ENCODE measurements around the gene ANKRD55.
A peak's percentile ranks its signal among the peaks of the same experiment; 100 is the strongest.
"Not testable (repeated sequence)": the region's sequence is repeated elsewhere in the genome, so short reads cannot be mapped to it uniquely, and the experiment has no call there.

Gene ANKRD55

DNA sequence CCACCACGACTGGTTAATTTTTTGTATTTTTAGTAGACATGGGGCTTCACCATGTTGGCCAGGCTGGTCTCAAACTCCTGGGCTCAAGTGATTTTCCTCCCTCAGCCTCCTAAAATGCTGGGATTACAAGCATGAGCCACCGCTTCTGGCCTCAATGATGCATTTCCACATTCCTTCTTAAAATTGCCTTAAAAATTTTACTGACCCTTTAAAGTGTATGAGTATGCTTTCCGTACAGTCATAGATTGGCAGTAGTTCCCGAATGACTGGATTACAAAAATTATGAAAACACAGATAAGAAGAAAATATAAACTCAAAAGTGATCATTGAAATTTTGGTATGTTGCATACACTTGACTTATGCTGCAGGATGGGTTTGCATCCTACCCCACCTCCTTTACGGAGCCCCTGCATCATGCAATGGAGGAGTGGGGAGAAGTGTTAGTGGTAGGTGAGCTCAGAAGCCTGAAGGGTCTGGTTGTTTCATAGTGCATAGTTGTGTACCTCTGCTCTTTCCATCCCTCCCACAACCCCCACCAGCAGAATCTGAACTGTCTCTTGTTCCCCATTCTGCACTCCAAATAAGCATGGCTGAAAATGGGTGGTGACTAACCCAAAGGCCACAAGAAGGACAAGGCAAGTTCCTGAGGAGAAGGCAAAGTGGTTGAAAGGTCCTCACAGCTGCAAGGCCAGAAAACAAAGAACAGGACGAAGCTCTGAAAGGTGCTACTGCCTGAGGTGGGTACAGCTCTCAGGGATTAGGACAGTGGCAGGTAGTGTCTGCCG lies 26.8 kb downstream of the ANKRD55 start:
- DNase-seq, result no peak

DNA sequence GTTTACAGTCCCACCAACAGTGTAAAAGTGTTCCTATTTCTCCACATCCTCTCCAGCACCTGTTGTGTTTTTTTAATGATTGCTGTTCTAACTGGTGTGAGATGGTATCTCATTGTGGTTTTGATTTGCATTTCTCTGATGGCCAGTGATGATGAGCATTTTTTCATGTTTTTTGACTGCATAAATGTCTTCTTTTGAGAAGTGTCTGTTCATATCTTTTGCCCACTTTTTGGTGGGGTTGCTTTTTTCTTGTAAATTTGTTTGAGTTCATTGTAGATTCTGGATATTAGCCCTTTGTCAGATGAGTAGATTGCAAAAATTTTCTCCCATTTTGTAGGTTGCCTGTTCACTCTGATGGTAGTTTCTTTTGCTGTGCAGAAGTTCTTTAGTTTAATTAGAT lies 29.2 kb downstream of the ANKRD55 start:
- not testable (repeated sequence) for DNase-seq

DNA sequence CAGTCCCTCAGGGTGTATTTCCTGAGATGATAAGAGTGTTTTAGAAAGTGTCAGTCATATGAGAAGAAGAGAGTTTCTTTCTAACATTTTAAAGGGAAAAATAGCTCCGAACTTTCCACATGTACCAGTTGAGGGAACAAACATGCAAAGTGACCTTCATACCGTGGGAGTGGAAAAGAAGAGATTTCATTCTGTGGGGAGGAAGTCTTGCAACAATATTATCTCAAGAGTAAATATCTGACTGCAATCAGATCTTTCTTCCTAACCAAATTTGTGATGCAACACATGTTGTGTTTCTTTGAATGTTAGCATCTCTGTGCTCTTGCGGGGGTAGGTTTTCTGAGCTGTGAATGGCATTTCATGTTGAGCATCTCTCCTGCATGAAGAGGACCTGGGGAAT lies 30.6 kb downstream of the ANKRD55 start:
- DNase-seq, result no peak

DNA sequence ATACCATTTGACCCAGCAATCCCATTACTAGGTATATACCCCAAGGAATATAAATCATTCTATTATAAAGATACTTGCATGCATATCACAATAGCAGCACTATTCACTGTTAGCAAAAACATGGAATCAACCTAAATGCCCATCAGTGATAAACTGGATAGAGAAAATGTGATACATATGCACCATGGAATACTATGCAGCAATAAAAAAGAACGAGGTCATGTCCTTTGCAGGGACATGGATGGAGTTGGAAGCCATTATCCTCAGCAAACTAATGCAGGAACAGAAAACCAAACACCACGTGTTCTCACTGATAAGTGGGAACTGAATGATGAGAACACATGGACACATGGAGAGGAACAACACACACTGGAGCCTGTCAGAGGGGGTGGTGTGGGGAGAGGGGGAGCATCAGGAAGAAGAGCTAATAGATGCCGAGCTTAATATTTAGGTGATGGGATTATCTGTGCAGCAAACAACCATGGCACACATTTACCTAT lies 31.3 kb downstream of the ANKRD55 start:
- DNase-seq, result not testable (repeated sequence)

DNA sequence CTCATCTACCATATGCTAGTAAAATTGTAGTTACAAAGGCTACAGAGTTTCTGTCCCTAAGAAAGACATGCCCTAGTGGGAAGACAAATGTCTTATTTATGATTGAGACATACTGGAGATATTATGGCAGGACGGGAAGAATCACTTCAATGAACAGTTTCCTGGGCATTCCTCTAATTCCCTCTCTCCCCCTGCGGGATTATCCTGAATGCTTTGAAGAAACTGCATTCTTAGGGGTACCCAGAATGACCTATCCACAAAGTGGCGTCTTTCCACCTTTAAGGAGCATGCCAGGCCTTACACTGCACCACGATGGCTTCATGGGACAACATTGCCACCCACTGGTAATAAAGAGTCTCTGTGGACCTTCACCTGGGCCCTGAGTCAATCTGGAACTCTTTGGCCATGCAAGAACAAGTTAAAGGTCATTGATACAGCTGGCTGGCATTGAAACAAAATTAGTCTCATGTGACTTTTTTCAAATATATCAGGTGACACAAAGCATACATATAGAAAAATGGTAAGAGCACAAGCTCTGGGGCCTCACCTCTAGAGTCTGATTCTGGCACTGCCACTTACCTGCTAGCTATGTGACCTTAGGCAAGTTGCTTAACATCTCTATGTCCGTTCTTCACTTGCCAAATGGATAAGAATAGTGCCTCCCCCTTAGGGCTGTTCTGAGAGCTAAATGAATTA lies 32.0 kb downstream of the ANKRD55 start:
- DNase-seq, result peak; percentile 83

DNA sequence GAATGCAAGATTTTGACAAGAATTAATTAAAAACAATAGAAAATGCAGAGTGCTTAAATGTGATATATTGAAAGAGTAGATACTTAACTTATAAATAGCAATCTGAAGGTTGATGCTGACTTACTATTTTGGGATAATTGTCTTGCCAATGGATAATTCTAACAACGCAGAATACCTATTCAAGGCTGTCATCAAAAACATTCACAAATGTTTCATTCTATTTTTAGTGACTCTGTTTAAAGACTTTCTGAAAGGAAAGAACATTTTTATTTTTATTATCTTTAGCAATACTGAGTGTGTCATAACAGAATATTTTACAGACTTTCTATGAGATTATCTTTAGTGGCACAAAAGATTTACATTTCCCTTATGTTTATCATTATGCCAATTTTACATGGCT lies 38.1 kb downstream of the ANKRD55 start:
- DNase-seq, result no peak

DNA sequence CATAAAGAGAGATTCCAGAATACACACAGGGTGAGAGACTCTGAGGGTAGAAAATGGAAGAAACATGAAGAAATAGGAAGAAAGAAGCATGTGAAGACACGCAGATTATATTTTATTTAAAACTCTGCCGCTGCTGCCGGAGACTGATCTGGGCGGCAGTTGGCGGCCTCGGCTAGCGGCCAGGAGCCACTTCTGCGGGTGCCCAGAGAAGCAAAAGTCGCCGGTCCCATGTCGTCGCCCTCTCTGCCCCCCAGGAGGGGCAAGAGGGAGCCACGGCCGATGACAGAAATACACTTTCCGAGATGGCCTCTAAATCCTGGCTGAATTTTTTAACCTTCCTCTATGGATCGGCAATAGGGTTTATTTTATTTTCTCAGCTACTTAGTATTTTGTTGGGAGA lies 40.9 kb downstream of the ANKRD55 start:
- no peak for DNase-seq

DNA sequence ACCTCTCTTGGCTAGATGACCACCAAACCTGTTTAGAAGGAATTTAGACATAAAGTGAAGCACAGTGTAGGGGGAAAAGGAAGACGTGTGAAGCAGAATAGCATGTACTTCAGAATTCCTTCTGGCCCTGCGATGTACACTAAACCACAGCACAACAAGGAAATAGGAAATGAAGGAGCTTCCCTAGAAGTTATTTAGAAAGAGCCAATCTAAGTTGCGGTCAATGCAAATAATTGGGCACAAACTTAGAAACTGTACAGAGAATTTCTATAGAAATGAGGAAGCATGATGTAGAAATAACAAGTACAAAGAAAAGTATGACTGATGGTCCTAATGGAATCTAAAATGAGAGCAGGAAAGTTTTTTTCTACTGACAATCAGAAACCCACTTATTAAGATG lies 41.5 kb downstream of the ANKRD55 start:
- no peak for DNase-seq

DNA sequence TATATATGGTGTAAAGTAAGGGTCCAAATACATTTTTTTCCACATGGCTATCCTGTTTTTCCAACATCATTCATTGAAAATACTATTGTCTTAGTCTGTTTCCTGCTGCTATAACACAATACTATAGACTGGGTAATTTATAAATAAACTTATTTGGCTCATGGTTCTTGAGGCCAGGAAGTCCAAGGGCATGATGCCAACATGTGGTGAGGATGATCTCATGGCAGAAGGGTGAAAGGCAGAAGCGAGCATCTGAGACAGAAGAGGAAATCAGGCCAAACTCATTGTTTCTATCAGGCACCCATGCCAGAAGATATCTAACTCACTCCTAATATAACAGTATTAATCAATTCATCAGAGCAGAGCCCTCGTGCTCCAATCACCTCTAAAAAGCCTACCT lies 42.6 kb downstream of the ANKRD55 start:
- no peak for DNase-seq

DNA sequence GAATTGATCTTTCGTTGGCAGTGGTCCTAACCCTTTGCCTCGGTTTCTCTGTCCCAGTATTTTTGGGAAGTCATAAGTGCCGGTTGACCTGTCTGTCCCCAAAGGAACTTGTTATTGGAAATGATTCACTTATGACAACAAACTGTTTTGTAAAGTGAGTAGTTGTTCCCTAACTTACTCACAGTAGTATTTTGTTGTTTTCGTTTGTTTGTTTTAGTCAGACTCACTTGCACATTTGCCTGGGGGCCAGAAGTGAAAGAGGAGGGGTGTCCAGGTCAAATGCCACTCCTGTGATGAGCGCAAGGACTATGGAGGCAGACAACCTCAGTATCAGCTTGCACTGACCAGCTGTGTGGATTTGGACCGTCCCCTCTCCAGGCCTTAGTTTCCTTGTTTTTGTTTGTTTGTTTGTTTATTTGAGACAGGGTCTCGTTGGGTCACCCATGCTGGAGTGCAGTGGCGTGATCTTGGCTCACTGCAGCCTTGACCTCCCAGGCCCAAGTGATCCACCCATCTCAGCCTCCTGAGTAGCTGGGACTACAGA lies 47.3 kb downstream of the ANKRD55 start:
- DNase-seq, result no peak

DNA sequence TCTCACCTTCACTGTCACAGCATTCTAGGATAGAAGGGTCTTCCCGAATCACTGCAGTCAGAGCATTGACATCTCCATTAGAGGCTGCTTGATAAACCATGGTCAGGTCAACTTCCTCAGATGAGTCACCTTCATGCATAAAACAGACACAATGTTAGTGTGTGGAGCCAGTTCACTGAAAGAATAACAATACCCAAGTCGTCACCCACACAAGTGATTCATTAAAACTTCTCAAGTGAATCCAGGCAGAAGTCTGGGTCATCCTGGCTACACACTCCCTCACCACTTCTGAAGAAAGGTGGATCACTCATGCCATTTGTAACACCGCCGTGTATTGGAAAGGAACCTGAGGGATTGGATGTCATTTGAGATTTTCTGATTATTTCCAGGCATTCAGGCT lies 49.6 kb downstream of the ANKRD55 start:
- no peak for DNase-seq

DNA sequence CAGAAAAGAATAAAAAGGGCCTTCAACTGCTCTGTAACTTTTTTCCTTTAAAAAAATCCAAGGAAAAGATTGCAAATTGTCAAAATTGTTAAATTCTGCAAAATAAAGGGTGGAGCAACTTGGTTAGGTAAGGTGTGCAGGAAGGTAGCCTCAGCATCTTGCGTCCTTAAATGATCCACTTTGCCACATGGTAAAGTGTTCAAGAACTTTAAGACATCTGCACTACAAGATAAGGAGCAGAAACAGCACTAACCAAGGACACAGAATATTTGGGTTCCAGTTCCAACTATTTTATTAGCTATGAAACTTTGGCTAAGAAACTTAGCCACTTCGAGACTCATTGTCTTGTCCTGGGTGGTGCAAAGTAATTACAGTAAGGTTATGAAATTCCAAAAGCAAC lies 53.7 kb downstream of the ANKRD55 start:
- no peak for DNase-seq

DNA sequence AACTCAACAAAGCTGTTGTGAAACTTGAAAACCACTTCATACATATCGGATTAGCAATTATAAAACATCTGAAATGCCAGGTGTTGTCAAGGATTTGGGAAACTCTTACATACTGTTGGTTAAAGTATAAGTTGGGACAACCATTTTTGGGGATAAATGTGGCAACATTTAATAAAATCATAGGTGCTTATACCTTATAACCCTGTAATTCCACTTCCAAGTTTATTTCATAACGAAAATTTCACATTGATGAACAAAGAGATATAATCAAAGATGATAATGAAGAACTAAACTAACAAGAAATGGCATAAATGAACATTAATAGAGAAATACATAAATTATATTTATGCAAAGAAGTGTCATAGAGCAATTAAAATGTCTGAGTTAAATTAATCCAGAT lies 54.3 kb downstream of the ANKRD55 start:
- no peak for DNase-seq

DNA sequence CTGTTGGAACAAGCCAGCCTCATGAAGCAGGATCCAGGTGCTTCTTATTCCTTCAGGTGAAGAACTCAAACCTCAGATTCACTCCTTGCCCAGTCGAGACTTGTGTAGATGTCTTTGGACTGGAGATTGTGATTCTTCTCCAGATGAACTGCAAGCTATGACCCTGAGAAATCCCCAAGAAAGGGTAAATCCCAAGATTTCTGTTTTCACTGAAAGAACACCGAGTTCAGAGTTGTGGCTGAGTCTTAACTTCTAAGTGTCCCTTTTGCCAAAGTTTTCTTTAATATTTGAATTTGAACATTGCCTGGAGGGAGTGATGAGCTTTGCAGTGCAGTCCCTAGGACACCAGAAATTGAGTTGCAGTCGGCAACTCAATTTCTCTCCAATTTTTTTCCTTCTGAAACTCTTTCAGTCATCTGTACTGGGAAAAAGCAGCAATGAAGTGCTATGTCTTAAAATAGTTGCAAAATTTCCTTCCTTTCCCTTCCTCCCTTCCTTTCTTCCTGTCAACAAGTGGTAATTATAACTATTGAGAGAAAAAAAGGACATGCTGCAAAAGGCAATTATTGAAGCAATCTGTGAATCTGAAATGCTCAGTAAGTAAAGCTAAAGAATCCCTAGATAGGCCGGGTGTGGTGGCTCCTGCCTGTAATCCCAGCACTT lies 56.1 kb downstream of the ANKRD55 start:
- DNase-seq, result no peak

DNA sequence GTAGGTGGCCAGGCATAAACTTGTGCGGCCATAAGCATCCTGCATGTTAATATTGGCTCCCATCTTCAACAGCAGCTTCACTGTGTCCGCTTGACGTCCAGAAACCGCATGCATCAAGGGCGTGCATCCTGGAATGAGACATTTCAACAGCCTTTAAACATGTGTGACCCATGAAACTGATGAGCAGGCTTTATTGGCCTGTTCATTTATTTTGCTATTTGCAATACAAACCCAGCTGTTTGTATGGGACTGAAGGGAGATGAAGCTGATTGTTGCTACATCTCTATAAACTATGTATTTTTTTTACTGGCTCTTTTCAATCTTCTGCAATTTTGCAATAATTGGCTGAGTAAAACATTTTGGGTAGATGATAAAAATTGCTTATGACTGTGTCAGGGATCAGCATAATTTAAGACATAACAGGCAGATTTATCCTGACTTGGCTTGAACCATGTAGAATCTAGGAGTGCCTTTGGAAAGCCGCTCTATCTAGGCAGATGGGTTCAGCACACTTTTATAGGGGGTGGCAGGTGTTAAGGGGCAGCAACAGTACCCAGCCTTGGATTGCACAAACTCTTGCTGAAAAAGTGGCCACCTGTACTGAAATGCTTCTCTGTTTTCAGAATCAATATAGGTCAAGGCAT lies 56.9 kb downstream of the ANKRD55 start:
- DNase-seq, result no peak

DNA sequence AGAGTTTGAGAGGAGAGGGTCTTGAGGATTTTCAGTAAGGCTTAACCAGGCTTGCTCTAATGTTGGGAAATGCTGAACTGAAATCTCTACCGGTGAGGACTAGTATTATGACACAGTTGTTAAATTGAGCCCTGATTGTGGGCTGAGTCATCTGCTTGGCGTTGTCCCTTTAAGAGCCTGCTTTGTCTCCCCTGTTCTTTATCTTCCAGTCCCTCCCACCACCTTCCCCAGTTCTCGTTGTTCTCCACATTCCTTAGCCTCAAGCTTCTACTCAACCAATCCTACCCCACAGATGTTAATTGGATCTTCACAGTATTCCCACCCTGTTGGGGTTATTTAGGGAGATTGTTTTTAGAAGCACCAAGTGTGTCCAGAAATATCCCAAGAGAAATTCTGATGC lies 57.6 kb downstream of the ANKRD55 start:
- DNase-seq, result peak; percentile 81

DNA sequence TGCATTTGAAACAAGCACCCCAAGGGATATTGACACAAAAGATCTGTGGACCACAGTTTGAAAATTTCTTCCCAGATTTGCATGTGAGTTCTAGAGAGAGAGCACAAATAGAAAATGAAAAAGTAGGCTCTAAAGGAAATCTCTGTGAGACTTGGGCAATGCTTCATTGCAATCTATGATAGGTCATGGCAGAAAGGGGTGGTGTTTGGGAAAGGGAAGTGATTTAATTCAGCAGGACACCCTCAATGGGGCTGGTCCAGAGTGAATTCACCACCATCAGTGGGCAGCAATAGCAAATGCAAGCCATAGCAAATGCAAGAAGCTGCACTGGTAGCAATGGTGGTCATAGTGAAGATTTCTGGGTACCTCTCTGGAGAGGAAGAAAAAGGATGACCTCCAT lies 58.1 kb downstream of the ANKRD55 start:
- DNase-seq, result no peak

DNA sequence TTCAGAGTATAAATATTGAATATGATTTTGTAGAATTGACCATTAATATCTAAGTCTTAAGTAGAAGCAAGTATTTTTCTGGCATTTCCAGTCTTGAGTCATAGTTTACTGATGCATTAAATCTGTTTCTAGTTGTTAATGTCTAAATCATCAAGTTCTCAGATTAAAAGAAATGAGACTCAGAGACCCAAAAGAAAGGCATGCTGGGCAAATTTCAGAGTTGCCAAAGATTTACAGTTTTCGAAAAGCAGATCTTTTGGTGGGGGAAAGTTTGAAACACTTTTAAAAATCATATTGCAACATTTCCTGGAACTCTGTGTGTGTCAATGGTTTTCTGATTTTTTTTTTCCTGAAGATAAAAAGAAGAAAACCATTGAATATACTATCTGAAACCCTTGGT lies 60.9 kb downstream of the ANKRD55 start:
- no peak for DNase-seq

DNA sequence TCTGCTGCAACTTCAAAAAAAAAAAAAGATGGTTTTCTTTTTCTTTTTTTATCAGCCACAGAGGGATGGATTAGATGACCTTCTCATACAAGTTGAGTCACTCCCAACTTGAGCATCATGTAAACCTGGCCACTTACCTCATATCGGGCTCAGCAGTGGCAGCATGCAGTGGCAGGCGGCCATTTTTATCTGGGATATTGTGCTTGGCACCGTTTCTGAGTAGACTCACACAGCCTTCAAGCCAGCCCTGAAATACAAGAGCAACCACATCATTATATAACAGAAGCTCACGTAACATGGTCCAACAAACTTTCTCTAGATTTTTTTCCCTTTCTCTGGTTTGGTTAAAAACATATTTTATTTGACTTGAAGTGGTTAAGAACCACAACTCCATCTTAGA lies 62.6 kb downstream of the ANKRD55 start:
- no peak for DNase-seq

DNA sequence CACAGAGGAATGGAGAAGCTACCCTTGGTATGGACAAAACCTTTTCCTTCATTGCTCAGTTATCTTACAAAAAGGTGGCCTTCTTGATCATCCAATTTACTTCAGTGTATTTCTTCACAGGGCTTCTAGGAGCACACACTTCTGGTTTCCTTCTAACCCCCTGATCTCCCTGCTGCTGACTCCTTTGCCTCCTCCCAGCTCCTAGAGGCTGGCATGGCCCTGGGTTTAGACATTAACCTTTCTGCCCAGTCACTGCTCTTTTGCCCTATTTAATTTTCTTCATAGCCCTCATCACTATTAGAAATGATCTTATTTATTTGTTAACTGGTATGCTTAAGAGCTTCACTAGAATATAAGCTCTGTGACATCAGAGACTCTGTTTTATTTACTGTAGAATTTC lies 63.2 kb downstream of the ANKRD55 start:
- DNase-seq, result no peak

DNA sequence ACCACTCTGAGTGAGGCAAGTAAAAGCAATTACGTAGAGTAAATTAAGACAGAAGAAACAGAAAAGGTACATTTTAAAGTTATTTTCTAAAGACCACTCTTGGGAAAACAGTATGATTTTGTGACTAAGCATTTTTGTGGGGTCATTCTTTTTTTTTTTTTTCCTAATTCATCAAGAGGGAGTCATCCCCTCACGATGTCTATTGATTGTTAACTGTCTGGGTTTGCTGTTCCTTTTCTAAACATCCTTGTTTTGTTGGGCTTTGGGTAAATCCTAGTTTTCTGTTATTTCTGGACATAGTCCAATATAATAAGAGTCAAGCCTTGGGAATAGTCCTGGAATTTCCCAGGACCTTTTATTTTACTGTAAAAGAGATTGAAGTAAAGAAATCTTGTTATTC lies 63.8 kb downstream of the ANKRD55 start:
- no peak for DNase-seq

DNA sequence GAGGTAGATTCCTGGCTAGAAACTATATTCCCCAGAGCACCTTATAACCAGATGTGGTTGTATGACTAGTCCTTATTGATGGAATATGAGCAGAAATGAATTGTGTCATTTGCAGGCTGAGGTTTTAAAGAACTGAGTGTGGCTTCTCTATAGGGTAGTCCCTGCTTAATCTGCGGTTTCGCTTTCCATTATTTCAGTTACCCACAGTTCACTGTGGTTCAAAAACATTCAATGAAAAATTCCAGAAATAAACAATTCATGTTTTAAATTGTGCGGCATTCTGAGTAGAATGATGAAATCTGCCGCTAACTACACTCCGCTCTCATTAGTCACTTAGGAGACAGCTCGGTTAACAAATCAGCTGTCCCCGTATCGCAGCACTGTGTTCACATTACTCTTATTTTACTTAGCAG lies 65.1 kb downstream of the ANKRD55 start:
- no peak for DNase-seq

DNA sequence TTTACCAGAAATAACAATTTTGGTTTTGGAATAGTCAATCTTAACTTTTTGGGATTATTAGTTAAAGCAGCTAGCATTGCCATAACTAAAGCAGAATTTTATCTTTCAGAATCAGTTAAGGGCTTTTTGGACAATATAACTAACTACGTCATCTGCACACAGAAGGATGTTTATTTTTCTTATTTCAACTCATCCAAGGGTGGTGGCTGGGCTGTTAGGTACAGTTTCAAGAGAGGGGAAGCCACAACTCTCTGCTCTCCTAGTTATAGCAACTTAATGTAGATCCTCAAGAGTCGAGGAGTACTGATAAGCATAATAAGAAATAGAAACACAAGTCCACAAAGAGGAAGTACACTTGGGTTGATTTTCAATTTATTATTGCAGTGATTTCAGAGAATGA lies 65.6 kb downstream of the ANKRD55 start:
- no peak for DNase-seq
